GM12878 (cell line): ENCODE results near the gene ELL2. TPM values are rescaled to one million over a fixed set of nuclear protein-coding genes. Genes with fewer than 3 reads are reported as not detected.

Experiments used
- ATAC-seq: fragments of 200-7000 bp; cut with Tn5 transposase; 3 replicates; pipeline ENCODE4 v1.9.1; 2020; ENCODE audit warnings: mild to moderate bottlenecking, moderate library complexity
- BruUV-seq: library from RNA; stranded (reverse); fragments of 400-500 nt; replicated peaks from 2 replicates; lab custom pipeline; 2021; lab: Mats Ljungman, UMichigan
- CTCF ChIA-PET: fragments of 300-600 bp; sonication (Branson Sonifier 250); formaldehyde crosslinking; extraction: SDS; loops from one replicate; lab custom pipeline; 2021; ENCODE audit warnings: inconsistent platforms; lab: Yijun Ruan, JAX
- POLR2A ChIA-PET: fragments of 350-600 bp; formaldehyde crosslinking; extraction: SDS; loops from one replicate; lab custom pipeline; 2021; ENCODE audit warnings: inconsistent platforms; lab: Charles Lee
- RAD21 ChIA-PET: fragments of 300-600 bp; sonication (Branson Sonifier 250); formaldehyde crosslinking; loops from one replicate; lab custom pipeline; 2023; ENCODE audit warnings: antibody characterized with exemption; ENCODE audit not compliant: unreplicated experiment; lab: Charles Lee
- SMC1A ChIA-PET: fragments of 300-600 bp; sonication (Branson Sonifier 250); formaldehyde crosslinking; loops from one replicate; lab custom pipeline; 2023; ENCODE audit not compliant: unreplicated experiment, uncharacterized antibody; lab: Charles Lee
- DNase-seq: peaks from one replicate; pipeline ENCODE4 v3.0.0-alpha.2; 2011; ENCODE audit warnings: low read depth, low spot score
- FAIRE-seq: peaks from 3 replicates; lab custom pipeline; 2011; peaks lifted over from hg19 to GRCh38; lab: Jason Lieb, UNC
- H2AFZ ChIP-seq: 2 replicates; pipeline ENCODE4 v1.6.0; 2011; ENCODE audit warnings: low read depth, low read length, control low read depth; ENCODE audit not compliant: control insufficient read depth
- H3K27ac ChIP-seq: 2 replicates; pipeline ENCODE4 v1.5.1; 2011; ENCODE audit warnings: control low read depth; ENCODE audit not compliant: control insufficient read depth, insufficient read depth
- H3K27me3 ChIP-seq, 2 experiments: replicated peaks in 1 of 2; 2 replicates each; pipeline versions ENCODE4 v1.6.0 to v1.6.1; 2011; ENCODE audit warnings: low read length in 1 of 2; ENCODE audit not compliant: control insufficient read depth in 2 of 2, insufficient read depth in 2 of 2
- H3K36me3 ChIP-seq, 2 experiments: 2 replicates each; pipeline ENCODE4 v1.5.1; 2011; ENCODE audit warnings: low read length in 1 of 2; ENCODE audit not compliant: control insufficient read depth in 2 of 2, insufficient read depth in 2 of 2
- H3K4me1 ChIP-seq: 2 replicates; pipeline ENCODE4 v1.6.1; 2011; ENCODE audit warnings: mild to moderate bottlenecking, low read length, moderate library complexity, mixed read lengths; ENCODE audit not compliant: control insufficient read depth, insufficient read depth
- H3K4me2 ChIP-seq: 2 replicates; pipeline ENCODE4 v1.6.0; 2011; ENCODE audit warnings: control low read depth; ENCODE audit not compliant: control insufficient read depth, insufficient read depth
- H3K4me3 ChIP-seq: fragments of 200-600 bp; sonication (generic); 2 replicates; pipeline ENCODE4 v1.5.1; 2016
- H3K79me2 ChIP-seq: 2 replicates; pipeline ENCODE4 v1.6.0; 2011; ENCODE audit warnings: low read length; ENCODE audit not compliant: control insufficient read depth, insufficient read depth
- H3K9ac ChIP-seq: 2 replicates; pipeline ENCODE4 v1.8.0; 2011; ENCODE audit warnings: low read length, control low read depth, mixed read lengths; ENCODE audit not compliant: control insufficient read depth, insufficient read depth
- H3K9me3 ChIP-seq: replicated peaks from 3 replicates; pipeline ENCODE4 v1.5.1; 2011; ENCODE audit warnings: mild to moderate bottlenecking, low read length; ENCODE audit not compliant: control insufficient read depth, insufficient read depth
- H4K20me1 ChIP-seq: 2 replicates; pipeline ENCODE4 v1.6.0; 2011; ENCODE audit not compliant: control insufficient read depth, insufficient read depth
- BACH1 ChIP-seq: fragments of 450-650 bp; IDR thresholded peaks from 2 replicates; pipeline ENCODE4 v1.6.1; 2017; ENCODE audit warnings: mild to moderate bottlenecking, borderline replicate concordance
- BCL11A ChIP-seq: IDR thresholded peaks from 2 replicates; pipeline ENCODE4 v1.6.1; 2011; ENCODE audit warnings: low read depth, low read length
- DPF2 ChIP-seq: fragments of 450-650 bp; IDR thresholded peaks from 2 replicates; pipeline ENCODE4 v1.6.1; 2017; ENCODE audit warnings: mild to moderate bottlenecking
- ELK1 ChIP-seq: IDR thresholded peaks from 2 replicates; pipeline ENCODE4 v1.6.1; 2012; ENCODE audit warnings: low read depth, low read length, improper control_type of control experiment
- EP300 ChIP-seq, 2 experiments: fragments of 150-350 bp in 1 of 2; IDR thresholded peaks; 2 replicates each; pipeline ENCODE4 v1.6.1; 2011 to 2012; ENCODE audit warnings: low read depth in 2 of 2, low read length in 2 of 2, borderline replicate concordance in 1 of 2, improper control_type of control experiment in 1 of 2, inconsistent platforms in 1 of 2; ENCODE audit not compliant: control insufficient read depth in 1 of 2
- FOS ChIP-seq: IDR thresholded peaks from 3 replicates; pipeline ENCODE4 v1.6.1; 2011; ENCODE audit warnings: borderline replicate concordance; ENCODE audit not compliant: insufficient read length; ENCODE audit errors: extremely low read depth
- IRF3 ChIP-seq: fragments of 450-650 bp; IDR thresholded peaks from 2 replicates; pipeline ENCODE4 v1.6.1; 2014; ENCODE audit warnings: mild to moderate bottlenecking
- JUNB ChIP-seq: IDR thresholded peaks from 2 replicates; pipeline ENCODE4 v1.6.1; 2016; ENCODE audit warnings: antibody characterized with exemption, mild to moderate bottlenecking
- MTA2 ChIP-seq: fragments of 450-650 bp; IDR thresholded peaks from 2 replicates; pipeline ENCODE4 v1.6.1; 2016; ENCODE audit warnings: low read depth, mild to moderate bottlenecking, moderate library complexity
- MYB ChIP-seq: fragments of 150-350 bp; IDR thresholded peaks from 2 replicates; pipeline ENCODE4 v1.6.1; 2014; ENCODE audit warnings: mild to moderate bottlenecking, low read depth, low read length, borderline replicate concordance
- NFIC ChIP-seq: IDR thresholded peaks from 2 replicates; pipeline ENCODE4 v1.6.1; 2012; ENCODE audit warnings: low read depth, mild to moderate bottlenecking, inconsistent platforms, low read length, moderate library complexity
- NFYA ChIP-seq: IDR thresholded peaks from 2 replicates; pipeline ENCODE4 v1.6.1; 2011; ENCODE audit warnings: low read depth, mild to moderate bottlenecking, low read length, improper control_type of control experiment, borderline replicate concordance
- NR2C1 ChIP-seq: fragments of 450-650 bp; IDR thresholded peaks from 2 replicates; pipeline ENCODE4 v1.6.1; 2017; ENCODE audit warnings: antibody characterized with exemption, mild to moderate bottlenecking, moderate library complexity
- POLR2A ChIP-seq: IDR thresholded peaks from 2 replicates; pipeline ENCODE4 v1.6.1; 2011; ENCODE audit warnings: low read depth, mild to moderate bottlenecking, low read length
- POU2F2 ChIP-seq: IDR thresholded peaks from 3 replicates; pipeline ENCODE4 v1.6.1; 2011; ENCODE audit warnings: low read depth, mild to moderate bottlenecking, low read length, borderline replicate concordance
- RAD51 ChIP-seq: fragments of 450-650 bp; IDR thresholded peaks from 2 replicates; pipeline ENCODE4 v1.6.1; 2016; ENCODE audit warnings: moderate library complexity, mild to moderate bottlenecking, inconsistent platforms
- RFX5 ChIP-seq: IDR thresholded peaks from 2 replicates; pipeline ENCODE4 v1.6.1; 2011; ENCODE audit warnings: low read depth, low read length, improper control_type of control experiment
- RUNX3 ChIP-seq: IDR thresholded peaks from 2 replicates; pipeline ENCODE4 v1.6.1; 2012; ENCODE audit warnings: low read length, inconsistent platforms
- SP1 ChIP-seq: IDR thresholded peaks from one replicate; pipeline ENCODE4 v1.6.1; 2011; ENCODE audit warnings: low read depth, low read length
- STAT3 ChIP-seq: IDR thresholded peaks from 2 replicates; pipeline ENCODE4 v1.6.1; 2011; ENCODE audit warnings: low read depth, low read length, improper control_type of control experiment
- SUPT20H ChIP-seq: IDR thresholded peaks from 2 replicates; pipeline ENCODE4 v1.6.1; 2011; ENCODE audit warnings: low read depth, mild to moderate bottlenecking, low read length, moderate library complexity, borderline replicate concordance; ENCODE audit not compliant: control insufficient read depth
- TCF12 ChIP-seq: IDR thresholded peaks from 2 replicates; pipeline ENCODE4 v1.6.1; 2011; ENCODE audit warnings: low read depth, mild to moderate bottlenecking, low read length
- USF2 ChIP-seq: IDR thresholded peaks from 2 replicates; pipeline ENCODE4 v1.6.1; 2011; ENCODE audit warnings: low read depth, low read length, improper control_type of control experiment, borderline replicate concordance
- WGBS: methylation state at CpG from one replicate; pipeline ENCODE4 v1.1.6; 2016; ENCODE audit warnings: low lambda C conversion rate; ENCODE audit not compliant: insufficient replicate concordance, insufficient coverage; ENCODE audit errors: missing lambda C conversion rate; 5-methylcytosine and 5-hydroxymethylcytosine counted together
- in situ Hi-C: fragments of 300-500 bp; cut with MboI; formaldehyde crosslinking; loops from 9 replicates; pipeline ENCODE4 v1.14.3; 2018; ENCODE audit warnings: mixed read lengths
- intact Hi-C: fragments of 100-400 bp; cut with micrococcal nuclease; formaldehyde crosslinking; loops from one replicate; pipeline ENCODE4 v1.14.2; 2022; ENCODE audit not compliant: unreplicated experiment
- polyA plus RNA-seq, 11 experiments: library from polyadenylated mRNA; depleted of rRNA in 4 of 11; unstranded in 6 of 11; stranded (reverse) in 5 of 11; fragments of >200 nt; fragmentation: Nextera tagmentation in 4 of 11; fragmentation: Illumina TruSeq in 1 of 11; extraction: Ambion mirVana in 4 of 11; extraction: Trizol in 1 of 11; gene quantifications; 1 replicate in 1 of 11; 2 replicates in 10 of 11; pipeline versions ENCODE4 v1.2.1 to v1.2.3, GENCODE V29; 2011 to 2016; ENCODE audit warnings: inconsistent platforms in 2 of 11, missing spikeins in 2 of 11, low read depth in 1 of 11
- total RNA-seq, 4 experiments: library from RNA; depleted of rRNA in 3 of 4; stranded (reverse); fragments of >200 nt in 3 of 4; fragmentation: Illumina TruSeq in 1 of 4; extraction: Trizol in 1 of 4; gene quantifications; 2 replicates each; pipeline versions ENCODE4 v1.2.1 to v1.2.3, GENCODE V29; 2013 to 2021

The ELL2 gene
- total and polyA plus RNA-seq, 10 of the 15 experiments (the other 5 are each of a cell fraction or from before 2014, with no cell fraction given), result 24.2 to 91.4 (median 57.4) TPM

- H3K36me3 ChIP-seq, result no peaks in the 10 kb centered on the region
- no peaks in the 10 kb centered on the region for H3K79me2 ChIP-seq
- in situ Hi-C loops, result no loop called here
- H3K4me1 ChIP-seq, result peaks cover 10% of the 10 kb centered on the region
- ATAC-seq (peak; percentile 99), FAIRE-seq (peak; percentile 88), DNase-seq (peak; percentile 87)
- WGBS, result 1% methylated on average over 3 of the region's 3 CpGs
- ChIA-PET SMC1A (interaction anchor here (0.8 to 6.4 kb wide), 24 partner anchors 11 to 466 kb away, joined by 3 to 59 read pairs (median 4); partner anchors contain the start of gene ELL2), RAD21 (interaction anchor here (0.6 to 4.3 kb wide), 19 partner anchors 11 to 629 kb away, joined by 3 to 41 read pairs (median 5); partner anchors contain the start of genes ELL2 and RFESD), POLR2A (interaction anchor here (0.6 to 3.2 kb wide), 14 partner anchors 10 to 243 kb away, joined by 3 to 13 read pairs (median 4); partner anchors contain the start of genes ELL2 and RHOBTB3), CTCF (interaction anchor here (0.7 to 3.6 kb wide), 17 partner anchors 11 to 466 kb away, joined by 3 to 32 read pairs (median 3); partner anchors contain the start of gene ELL2)
- no peak overlapping the region for H3K4me3 ChIP-seq
- no peak overlapping the region for H3K9ac ChIP-seq
- no peak overlapping the region; the same call in 1 of the 2 replicates for H3K27ac ChIP-seq
- no TSS peak for BruUV-seq
- peak overlapping the region; percentile 25; the same call in 1 of the 2 replicates for H2AFZ ChIP-seq
- no peaks in the 10 kb centered on the region; the same call in none of the 3 replicates for H3K9me3 ChIP-seq
- H3K27me3 ChIP-seq, result no peaks in the 10 kb centered on the region
- peak overlapping the region; percentile 41; the same call in 1 of the 2 replicates for H3K4me2 ChIP-seq
- intact Hi-C loops, result loop anchor here (1.0 kb wide), 1 partner anchor 47 kb away; no protein-coding TSS in a partner anchor
- no peaks in the 10 kb centered on the region for H4K20me1 ChIP-seq
- TF ChIP-seq BACH1 (no peak), RUNX3 (peak; percentile 94), USF2 (no peak), MYB (0 out of 2 replicates have a peak, but pooled peaks have one; percentile 78), ELK1 (no peak), EP300 (IDR thresholded peaks at IDR 0.05; ENCODE audit: borderline replicate concordance in 1 of 2, control insufficient read depth in 1 of 2, low read depth in 2 of 2, low read length in 2 of 2) (peak; percentile 52 to 71; a peak in 3 of 4 replicates), NR2C1 (no peak), RAD51 (no peak), NFYA (no peak), SP1 (no peak), POU2F2 (peak; percentile 88), FOS (no peak), SUPT20H (no peak), POLR2A (no peak), JUNB (peak; percentile 57), DPF2 (peak; percentile 90), BCL11A (peak; percentile 52; the same call in 1 of the 2 replicates), NFIC (peak; percentile 84), STAT3 (no peak), TCF12 (peak; percentile 95), RFX5 (peak; percentile 94), MTA2 (peak; percentile 86), IRF3 (no peak)
Observed at GRCh38 chr5:95973793-95974325, 12.2 kb upstream of the ELL2 start.
